ENCODE data around the gene PGAP1.

DNA sequence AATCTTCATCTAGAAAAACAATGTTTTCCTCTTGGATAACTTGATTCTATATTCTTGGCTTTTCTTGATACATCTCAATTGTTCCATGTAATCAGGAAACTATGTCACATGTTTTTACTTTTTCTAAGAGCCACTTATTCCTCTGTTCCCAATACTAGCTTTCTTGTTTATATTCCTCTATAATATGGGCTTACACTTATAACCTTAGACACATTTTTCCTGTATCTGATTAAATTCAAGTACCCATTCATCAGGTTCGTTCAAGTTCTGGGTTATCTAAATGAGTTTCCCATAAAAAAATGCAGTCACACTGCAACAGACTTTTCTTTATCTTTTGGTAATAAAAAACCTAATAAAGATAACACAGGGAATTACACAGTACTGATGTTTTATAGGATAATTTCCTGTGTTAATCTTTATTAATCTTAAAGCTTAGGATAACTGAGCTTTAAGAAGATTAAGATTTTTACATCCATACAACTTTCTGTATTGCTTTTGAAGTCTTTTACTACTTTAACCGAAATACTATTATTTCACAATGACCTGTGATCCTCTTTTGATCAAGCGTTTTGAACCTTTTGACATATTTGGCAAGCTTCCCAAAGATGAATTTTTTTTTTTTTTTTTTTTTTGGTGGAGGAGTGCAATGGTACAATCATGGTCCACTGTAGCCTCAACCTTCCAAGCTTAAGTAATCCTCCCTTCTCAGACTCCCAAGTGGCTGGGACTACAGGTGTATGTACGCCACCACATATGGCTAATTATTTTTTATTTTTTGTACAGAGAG lies 73.0 kb downstream of the PGAP1 start:
- no peak for TF ChIP-seq EZH2 (IDR thresholded peaks at IDR 0.05; ENCODE audit: low read depth, low read length, severe bottlenecking)
- no peak for TF ChIP-seq POLR2A (IDR thresholded peaks at IDR 0.05; ENCODE audit: control extremely low read depth in 1 of 2, low read depth in 2 of 2, low read length in 2 of 2)
- TF ChIP-seq JUND (IDR thresholded peaks at IDR 0.05; ENCODE audit: low read length), result no peak
- TF ChIP-seq EP300 (IDR thresholded peaks at IDR 0.05; ENCODE audit: borderline replicate concordance in 1 of 2, low read depth in 2 of 2, low read length in 2 of 2), result no peak
- no peak for TF ChIP-seq POLR2AphosphoS5 (IDR thresholded peaks at IDR 0.05; ENCODE audit: low read depth, low read length)

All from H1 (cell line).